ENCODE measurements around the gene PIK3CA.
A peak's percentile ranks its signal among the peaks of the same experiment; 100 is the strongest.
"Not testable (repeated sequence)": the region's sequence is repeated elsewhere in the genome, so short reads cannot be mapped to it uniquely, and the experiment has no call there.

PIK3CA gene

DNA sequence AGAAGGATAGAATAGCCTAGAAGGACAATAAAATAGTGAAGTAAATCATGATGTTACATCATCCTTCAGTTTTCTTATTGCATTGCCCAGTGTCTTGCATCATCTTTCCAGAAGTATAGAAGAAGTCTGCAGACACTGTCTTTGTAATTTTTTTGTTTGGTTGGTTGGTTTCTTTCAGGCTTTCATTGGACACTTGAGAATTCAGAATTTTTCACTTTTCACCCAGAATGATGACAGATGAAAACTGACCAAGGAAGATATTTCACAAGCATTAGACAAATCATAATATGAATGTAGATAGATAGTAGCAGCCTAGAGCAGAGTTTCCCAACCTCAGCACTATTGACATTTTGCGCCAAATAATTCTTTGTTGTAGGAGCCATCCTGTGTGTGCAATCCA, 67.4 kb downstream of the PIK3CA start:
- DNase-seq, result not testable (repeated sequence)

DNA sequence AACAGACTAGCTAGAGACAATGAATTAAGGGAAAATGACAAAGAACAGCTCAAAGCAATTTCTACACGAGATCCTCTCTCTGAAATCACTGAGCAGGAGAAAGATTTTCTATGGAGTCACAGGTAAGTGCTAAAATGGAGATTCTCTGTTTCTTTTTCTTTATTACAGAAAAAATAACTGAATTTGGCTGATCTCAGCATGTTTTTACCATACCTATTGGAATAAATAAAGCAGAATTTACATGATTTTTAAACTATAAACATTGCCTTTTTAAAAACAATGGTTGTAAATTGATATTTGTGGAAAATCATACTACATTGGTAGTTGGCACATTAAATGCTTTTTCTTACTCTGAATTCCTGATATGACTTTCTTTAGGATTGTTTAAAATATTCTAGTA, 70.1 kb downstream of the PIK3CA start:
- DNase-seq, result not testable (repeated sequence)

DNA sequence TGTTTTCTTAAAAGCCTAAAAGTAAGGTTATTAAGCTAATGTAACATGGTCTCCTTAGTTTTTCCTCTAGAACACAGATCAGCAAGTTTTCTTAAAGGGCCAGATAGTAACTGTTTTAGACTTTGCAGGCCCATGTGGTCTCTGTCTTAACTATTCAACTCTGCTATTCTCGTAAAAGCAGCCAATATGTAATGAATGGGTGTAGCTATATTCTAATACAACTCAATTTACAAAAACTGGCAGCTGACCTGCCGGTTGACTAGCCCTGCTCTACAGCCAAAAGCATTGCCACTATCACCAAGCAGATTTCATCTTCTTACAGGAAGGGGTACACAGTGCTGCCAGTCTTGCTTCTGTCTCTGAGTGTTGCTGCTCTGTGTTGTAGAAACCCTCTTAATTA, 75.4 kb downstream of the PIK3CA start:
- no peak for DNase-seq

DNA sequence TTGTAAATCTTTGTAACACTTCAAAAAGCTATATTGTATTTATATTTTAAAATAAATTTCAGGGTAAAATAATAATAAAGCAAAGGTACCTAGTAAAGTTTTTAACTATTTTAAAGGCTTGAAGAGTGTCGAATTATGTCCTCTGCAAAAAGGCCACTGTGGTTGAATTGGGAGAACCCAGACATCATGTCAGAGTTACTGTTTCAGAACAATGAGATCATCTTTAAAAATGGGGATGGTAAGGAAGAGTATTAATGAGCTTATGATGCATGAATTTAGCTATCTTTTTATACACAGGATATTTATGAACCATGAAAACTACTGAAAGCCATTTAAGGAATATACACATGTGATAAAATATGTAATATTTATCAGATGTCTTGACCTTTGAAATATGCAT, 76.4 kb downstream of the PIK3CA start:
- no peak for DNase-seq

DNA sequence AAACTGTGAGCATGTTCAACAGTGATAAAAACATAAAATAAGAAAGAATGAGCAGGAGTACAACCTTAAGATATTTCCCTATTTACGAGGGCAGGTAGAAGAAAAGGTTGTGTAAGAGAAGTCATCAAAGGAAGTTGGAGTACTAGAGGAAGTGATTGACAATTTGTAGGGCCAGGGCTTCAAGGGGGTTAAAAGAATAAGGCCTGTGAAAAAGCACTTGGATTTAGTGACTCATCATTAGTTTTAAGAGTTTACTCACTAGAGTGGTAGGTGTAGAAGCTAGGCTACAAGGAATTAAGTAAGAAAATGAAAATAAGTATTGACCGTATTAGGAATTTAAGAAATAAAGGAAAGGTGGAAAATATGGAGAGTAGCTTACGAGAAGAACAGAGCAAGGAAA, 79.2 kb downstream of the PIK3CA start:
- no peak for DNase-seq

DNA sequence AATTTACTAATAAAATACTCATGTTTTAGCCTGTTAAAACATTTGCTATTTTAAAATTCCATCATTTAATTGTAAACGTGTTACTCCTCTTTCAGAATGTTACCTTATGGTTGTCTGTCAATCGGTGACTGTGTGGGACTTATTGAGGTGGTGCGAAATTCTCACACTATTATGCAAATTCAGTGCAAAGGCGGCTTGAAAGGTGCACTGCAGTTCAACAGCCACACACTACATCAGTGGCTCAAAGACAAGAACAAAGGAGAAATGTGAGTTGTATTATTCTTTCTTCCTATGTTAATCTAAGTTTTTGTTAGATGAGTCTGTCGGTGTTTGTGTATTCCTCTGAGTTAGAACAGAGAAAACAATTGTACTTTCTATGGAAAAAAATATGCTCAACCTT, 81.0 kb downstream of the PIK3CA start:
- no peak for DNase-seq

DNA sequence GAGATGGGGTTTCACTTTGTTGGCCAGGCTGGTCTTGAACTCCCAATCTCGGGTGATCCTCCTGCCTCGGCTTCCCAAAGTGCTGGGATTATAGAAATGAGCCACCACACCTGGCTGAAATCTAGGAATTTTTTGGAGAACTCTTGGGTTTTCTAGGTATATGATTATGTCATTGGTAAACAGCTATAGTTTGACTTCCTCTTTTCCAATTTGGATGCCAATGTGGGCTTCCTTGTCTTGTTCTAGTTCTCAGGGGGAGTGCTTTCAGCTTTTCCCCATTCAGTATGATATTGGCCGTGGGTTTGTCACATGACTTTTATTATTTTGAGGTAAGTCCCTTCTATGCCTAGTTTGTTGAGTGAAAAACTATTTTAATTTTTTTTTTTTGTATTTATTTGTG, 84.9 kb downstream of the PIK3CA start:
- DNase-seq, result no peak

DNA sequence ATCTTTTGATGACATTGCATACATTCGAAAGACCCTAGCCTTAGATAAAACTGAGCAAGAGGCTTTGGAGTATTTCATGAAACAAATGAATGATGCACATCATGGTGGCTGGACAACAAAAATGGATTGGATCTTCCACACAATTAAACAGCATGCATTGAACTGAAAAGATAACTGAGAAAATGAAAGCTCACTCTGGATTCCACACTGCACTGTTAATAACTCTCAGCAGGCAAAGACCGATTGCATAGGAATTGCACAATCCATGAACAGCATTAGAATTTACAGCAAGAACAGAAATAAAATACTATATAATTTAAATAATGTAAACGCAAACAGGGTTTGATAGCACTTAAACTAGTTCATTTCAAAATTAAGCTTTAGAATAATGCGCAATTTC, 86.0 kb downstream of the PIK3CA start:
- DNase-seq, result no peak

DNA sequence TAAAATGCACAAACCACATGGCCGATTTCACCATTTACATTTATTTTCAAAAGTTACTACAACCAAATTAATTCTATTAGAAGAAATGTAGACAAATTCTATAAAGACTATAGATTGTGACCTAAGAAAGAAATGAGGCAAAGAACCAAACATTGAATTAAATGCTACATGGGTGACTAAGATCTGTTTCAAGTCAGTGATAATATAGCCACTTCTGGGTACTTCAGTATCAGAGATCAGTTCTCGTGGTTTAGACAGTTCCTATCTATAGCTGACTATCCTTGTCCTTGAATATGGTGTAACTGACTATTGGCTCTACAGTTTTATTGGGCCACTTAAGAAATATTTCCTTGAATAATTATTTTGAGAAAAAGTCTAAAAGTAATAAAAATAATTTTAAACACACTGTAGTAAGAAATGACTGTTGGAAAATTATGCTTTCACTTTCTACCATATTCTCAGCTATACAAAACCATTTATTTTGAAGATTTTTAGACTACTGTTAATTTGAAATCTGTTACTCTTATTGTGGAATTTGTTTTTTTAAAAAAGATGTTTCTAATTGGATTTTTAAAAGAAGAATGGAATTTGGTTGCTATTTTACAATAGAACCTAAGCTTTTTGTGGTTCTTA, 88.6 kb downstream of the PIK3CA start:
- DNase-seq, result no peak

DNA sequence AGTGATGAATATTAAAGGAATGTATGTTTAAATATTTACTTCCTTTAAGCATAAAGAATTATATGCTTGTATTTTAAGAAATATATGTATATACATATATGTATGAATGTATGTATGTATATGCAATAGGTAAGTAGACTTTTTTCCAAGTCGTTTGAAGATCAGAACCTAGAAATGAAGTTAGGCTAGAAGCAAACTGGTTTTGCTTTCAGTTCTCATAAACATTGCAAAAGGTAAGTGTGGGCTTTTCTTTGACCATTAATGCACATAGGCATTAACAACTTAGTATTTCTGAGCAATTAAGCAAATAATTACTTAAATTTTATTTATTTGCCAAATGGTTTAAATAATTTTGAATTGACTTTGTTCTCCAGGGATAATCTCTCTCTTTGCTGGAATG, 92.1 kb downstream of the PIK3CA start:
- DNase-seq, result not testable (repeated sequence)

DNA sequence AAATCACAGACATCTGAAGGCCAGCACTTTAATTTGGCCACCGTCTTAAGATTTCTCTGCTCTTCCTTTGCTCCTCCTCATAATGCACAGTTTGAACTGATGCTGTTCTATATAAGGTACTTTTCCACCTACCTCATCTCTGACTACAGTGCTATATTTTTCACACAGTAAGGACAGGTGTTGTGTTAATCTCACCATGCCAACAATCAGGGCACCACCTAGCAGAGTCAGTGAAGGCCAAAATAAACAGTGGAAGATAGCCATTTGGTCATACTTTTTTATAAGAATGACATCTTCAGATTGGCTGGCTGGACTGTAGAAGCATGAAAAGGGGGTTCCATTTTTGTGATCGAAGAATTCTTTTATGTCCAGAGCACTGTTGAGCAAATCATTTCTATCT, 94.7 kb downstream of the PIK3CA start:
- DNase-seq, result not testable (repeated sequence)

DNA sequence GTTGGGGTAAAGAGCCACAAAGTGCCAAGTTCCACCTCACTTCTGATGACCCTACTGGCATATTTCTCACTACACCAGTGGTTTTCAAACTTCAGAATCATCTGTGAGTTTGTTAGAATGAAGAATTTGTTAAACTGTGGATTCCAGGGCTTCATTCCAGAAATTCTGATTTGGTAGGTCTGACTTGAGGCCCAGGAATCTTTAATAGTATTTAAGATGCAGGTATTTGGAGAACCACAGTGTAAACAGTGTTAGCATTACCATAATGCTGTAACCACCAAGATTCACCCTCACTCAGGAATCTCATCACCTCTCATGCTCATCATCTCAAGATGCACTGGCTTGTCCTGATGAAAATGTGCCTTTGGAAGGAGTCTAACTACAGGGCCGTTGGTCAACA, 96.7 kb downstream of the PIK3CA start:
- no peak for DNase-seq

DNA sequence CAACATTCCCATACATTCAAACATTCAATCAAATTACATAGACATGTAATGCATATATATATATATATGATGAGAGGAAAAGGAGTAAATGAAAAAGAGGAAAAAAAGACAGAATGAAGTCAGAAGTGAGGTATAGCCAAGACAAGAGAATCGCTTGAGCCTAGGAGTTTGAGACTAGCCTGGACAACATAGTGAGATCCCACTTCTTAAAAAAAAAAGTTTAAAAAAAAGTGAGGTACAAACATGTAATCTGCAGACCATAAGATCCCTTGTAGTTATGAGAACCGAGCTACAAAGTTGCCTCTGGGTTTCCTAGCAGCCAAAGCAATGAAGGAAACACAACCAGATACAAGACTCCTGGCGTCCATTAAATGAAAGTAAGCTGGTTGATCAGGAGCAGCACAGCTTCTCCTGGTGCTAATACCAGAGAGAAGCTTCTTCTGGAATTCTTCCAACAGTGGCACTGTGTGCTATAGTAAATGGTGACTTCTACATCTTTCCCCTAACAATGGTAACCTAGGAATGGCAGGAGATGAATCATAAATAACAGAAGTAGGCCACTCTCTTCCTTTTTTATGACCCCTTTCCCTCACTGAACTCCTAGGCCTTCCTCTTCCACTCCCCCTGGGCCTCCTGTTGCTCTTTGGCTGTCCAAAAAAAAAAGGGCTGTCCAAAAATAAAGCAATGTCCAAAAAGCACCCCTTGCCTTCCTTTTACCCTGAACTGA, 99.3 kb downstream of the PIK3CA start:
- DNase-seq, result no peak

DNA sequence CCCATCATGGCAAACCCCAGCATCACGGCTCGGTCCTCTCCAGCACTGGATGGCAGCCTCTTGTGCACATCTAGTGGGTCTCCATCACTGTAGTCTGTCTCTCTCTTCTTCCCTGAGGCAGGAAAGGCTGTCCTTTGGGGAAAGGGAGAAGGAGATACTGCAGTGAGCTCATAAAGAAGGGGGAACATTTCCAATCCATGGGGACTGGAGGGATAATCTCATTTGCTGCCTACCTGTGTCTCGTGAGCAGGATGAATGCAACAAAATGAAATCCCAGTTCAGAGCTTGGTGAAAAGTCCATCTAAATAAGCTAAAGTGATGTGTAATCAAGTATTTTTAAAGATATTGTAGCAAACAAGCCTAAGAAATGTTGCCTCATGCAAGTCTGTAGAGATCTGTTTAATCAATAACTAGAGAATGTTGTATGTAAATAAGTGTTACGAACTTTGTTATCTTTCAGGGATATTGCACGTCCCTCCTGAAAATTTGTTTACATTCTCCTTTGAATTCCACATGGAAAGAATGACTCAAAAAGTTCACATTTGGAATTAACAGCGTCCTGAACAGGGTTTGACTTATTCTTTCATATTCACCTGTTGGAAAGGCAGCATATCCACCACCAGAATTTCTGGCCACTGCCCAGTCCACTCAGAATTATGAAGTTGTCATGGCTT, 102.8 kb downstream of the PIK3CA start, which contains the start of gene KCNMB3:
Gene KCNMB3, minus strand, starts transcription at position 312 of the 674 bp plus-strand sequence. Its CDS starts 124 bp downstream, at position 188.
- DNase-seq, result no peak

DNA sequence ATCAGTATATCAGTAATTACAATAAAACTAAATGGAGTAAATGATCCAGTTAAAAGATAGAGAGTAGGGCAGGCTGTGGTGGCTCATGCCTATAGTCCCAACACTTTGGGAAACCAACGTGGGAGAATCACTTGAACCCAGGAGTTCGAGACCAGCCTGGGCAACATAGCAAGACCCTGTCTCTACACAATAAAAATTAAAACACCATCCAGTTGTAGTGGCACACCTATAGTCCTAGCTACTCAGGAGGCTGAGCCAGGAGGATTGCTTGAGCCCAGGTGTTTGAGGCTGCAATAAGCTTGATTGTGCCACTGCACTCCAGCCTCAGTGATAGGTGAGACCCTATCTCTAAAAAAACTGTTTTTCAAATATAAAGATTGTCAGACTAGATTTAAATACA, 108.7 kb downstream of the PIK3CA start:
- no peak for DNase-seq

DNA sequence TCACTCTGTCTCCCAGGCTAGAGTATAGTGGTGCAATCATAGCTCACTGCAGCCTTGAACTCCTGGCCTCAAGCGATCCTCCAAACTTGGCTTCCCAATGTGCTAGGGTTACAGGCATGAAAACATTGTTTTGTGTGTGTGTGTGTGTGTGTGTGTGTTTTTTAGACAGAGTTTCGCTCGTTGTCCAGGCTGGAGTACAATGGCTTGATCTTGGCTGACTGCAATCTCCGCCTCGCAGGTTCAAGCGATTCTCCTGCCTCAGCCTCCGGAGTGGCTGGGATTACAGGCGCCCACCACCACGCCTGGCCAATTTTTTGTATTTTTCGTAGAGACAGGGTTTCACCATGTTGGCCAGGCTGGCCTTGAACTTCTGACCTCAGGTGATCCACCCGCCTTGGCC, 109.6 kb downstream of the PIK3CA start:
- DNase-seq, result not testable (repeated sequence)

DNA sequence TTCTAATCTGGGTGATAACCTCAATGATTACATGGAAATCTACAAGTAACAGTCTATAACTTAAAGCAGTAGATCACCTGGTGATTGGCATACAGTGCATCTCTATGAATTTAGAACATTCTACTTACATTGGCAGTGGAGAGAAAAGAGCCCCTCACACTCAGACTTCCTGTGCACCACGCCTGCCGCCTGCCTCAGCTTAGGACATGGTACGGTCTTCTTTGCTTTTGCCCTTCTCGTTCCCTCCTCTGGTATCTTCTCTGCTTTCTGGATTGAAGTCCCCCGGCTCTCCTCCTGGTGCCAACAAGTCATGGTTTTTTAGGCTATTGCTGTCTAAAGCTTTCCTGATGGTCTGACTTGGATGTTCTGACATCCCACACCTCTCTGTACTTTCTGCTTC, 110.7 kb downstream of the PIK3CA start:
- DNase-seq, result no peak

DNA sequence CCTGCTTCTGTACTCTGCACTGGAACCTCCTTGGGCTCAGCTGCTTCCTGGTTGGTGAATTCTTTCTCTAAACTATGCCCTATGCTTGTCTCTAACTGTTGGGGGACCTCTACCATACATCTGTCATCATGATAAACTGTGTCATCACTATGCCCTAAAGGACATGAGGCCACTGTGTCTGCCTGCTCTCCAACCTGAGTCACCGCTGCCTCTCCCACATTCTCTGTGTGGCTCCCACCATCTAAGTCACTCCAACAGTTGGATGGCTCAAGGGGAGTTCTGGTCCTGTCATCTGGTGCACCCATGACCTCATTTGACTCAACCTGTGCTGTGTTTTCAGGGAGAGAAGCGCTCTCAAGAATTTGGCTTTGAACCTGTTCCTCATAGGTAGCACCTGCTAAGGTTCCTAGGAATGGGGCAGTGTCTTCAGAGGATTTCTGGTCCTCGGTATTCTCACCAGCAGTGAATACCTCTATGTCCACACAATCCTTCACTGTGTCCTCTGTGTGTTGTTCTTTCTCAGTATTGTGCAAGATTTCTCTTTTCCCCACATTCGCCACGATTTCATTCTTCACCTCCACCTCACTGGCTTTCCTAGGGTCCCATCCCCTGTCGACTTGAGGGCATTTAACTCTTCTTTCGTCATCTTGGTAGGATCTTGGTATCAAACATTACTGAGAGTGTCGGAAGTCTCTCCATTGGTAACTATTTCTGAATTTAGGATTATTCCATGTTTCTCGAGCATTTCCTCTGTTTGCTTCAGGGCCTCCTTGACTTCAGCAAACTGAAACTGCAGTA, 112.0 kb downstream of the PIK3CA start:
- DNase-seq, result not testable (repeated sequence)

DNA sequence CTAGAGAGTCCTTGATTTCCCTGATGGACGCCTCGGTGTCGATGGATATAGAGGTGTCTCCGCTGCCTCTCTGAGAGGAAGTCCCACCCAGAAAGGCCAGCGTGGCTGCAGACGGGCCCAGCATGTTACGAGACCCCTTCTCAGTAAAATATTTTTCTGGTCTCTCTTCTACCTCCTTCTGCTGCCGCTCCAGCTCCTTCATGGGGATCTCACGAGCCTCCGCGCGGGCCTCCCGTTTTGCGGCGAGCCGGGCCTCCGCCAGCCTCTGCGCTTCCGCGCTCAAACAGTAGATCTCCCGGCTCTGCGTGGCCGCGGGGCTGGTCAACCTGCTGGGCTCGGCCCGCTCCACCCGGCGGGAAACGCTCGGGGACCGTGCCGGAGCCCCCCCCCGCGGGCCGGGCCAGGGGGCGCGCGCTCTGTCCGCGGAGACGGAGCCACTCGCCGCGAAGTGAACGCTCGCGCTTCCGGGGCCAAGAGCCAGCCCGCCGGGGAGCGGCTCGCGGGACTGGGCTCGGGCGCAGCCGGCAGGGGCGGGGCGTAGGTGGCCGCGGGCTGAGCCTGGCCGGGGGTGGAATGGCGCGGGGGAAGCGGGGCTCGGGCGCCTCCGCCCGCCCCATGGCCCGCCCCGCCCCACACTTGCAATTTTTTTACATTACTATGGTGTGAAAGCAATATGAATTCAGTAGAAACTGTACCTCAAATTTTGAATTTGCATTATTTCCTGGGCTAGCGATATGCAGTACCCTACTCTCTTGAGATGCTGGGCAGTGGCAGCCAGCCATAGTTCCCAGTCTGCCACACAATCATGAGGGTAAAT, 113.0 kb downstream of the PIK3CA start:
- DNase-seq, result peak; percentile 56

DNA sequence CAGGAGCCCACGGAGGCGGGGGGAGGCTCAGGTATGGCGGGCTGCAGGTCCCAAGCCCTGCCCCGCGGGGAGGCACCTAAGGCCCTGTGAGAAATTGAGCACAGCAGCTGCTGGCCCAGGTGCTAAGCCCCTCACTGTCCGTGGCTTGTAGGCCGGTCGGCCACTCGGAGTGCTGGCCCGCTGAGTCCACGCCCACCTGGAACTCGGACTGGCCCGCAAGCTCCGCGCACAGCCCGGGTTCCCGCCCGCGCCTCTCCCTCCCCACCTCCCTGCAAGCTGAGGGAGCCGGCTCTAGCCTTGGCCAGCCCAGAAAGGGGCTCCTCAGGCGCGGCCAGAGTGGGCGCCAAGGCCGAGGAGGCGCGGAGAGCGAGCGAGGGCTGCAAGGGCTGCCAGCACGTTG, 115.0 kb downstream of the PIK3CA start:
- no peak for DNase-seq

DNA sequence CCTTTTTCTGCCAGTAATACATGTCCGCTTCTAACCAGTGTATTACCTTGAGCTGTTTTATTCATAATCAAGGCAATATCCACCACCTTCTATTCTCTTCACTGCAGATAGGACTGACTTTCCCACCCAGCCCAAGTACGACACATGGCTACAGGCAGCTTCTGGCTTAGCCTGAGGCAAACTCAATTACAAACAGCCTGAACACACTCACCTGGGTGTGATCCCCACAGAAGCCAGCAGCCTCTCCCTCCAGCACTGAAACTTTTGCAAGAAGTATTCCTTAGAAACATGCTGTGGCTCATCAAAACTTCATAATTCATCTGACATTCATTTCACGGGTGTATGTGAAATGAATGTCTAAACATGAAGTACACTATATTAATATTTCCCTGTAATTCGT, 116.3 kb downstream of the PIK3CA start:
- no peak for DNase-seq

DNA sequence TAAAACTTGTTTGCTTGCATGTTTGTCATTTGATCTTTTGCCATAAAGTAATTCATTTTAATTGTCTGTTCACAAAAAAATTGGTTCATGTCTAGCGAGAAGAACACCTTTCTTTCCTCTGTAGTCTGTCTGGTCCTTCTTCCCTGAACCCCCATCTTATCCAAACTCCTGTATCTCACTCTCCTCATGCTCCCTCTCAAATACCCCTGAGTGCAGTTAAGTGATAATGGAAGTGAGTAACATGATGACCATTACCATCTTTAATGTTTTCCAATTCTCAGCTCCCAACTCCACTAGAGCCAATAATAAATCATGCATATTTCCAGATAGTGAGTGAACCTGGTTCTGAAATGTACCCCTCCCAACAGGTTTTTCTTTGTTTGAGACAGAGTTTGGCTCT, 116.9 kb downstream of the PIK3CA start:
- DNase-seq, result no peak
